Astrocyte (in vitro differentiated cells and primary cell): ENCODE results near the gene PPP2R3A. TPM values are rescaled to one million over a fixed set of nuclear protein-coding genes. Genes with fewer than 3 reads are reported as not detected.

Source experiments
- DNase-seq: peaks from one replicate; pipeline ENCODE4 v3.0.0-alpha.2; 2010; ENCODE audit warnings: low read depth
- FAIRE-seq: peaks from 2 replicates; lab custom pipeline; 2011; peaks lifted over from hg19 to GRCh38; lab: Jason Lieb, UNC
- H2AFZ ChIP-seq: 2 replicates; pipeline ENCODE4 v1.6.0; 2012; ENCODE audit warnings: low read depth, low read length, inconsistent platforms
- H3K27ac ChIP-seq: 2 replicates; pipeline ENCODE4 v1.5.1; 2011; ENCODE audit warnings: low read depth, low read length, inconsistent platforms
- H3K27me3 ChIP-seq: 2 replicates; pipeline ENCODE4 v1.6.0; 2011; ENCODE audit warnings: low read length, inconsistent platforms; ENCODE audit not compliant: insufficient read depth
- H3K36me3 ChIP-seq: 2 replicates; pipeline ENCODE4 v1.5.1; 2011; ENCODE audit warnings: low read length, inconsistent platforms; ENCODE audit not compliant: insufficient read depth
- H3K4me1 ChIP-seq: 2 replicates; pipeline ENCODE4 v1.5.1; 2011; ENCODE audit warnings: low read length, inconsistent platforms; ENCODE audit not compliant: insufficient read depth
- H3K4me2 ChIP-seq: 2 replicates; pipeline ENCODE4 v1.6.0; 2012; ENCODE audit warnings: low read length, inconsistent platforms
- H3K4me3 ChIP-seq: 2 replicates; pipeline ENCODE4 v1.5.1; 2011; ENCODE audit warnings: low read depth, mild to moderate bottlenecking, low read length, inconsistent platforms; ENCODE audit not compliant: insufficient read depth
- H3K79me2 ChIP-seq: 2 replicates; pipeline ENCODE4 v1.6.0; 2012; ENCODE audit warnings: mild to moderate bottlenecking, low read length, inconsistent platforms; ENCODE audit not compliant: insufficient read depth
- H3K9ac ChIP-seq: 2 replicates; pipeline ENCODE4 v1.6.0; 2012; ENCODE audit warnings: mild to moderate bottlenecking, low read length, inconsistent platforms
- H3K9me3 ChIP-seq: 2 replicates; pipeline ENCODE4 v1.5.1; 2012; ENCODE audit warnings: low read depth, mild to moderate bottlenecking, low read length, inconsistent platforms; ENCODE audit not compliant: insufficient read depth
- H4K20me1 ChIP-seq: 2 replicates; pipeline ENCODE4 v1.6.0; 2012; ENCODE audit warnings: low read length, inconsistent platforms; ENCODE audit not compliant: insufficient read depth
- H3K27ac Mint-ChIP-seq: one replicate; pipeline ENCODE4 v1.8.0; 2021; ENCODE audit warnings: mild to moderate bottlenecking, mixed read lengths; ENCODE audit not compliant: unreplicated experiment
- H3K27me3 Mint-ChIP-seq: one replicate; pipeline ENCODE4 v1.8.0; 2021; ENCODE audit warnings: low read depth, mixed read lengths; ENCODE audit not compliant: unreplicated experiment
- H3K36me3 Mint-ChIP-seq: one replicate; pipeline ENCODE4 v1.8.0; 2021; ENCODE audit warnings: low read depth, mixed read lengths; ENCODE audit not compliant: unreplicated experiment
- H3K4me1 Mint-ChIP-seq: one replicate; pipeline ENCODE4 v1.8.0; 2021; ENCODE audit warnings: low read depth, mixed read lengths; ENCODE audit not compliant: unreplicated experiment
- H3K4me3 Mint-ChIP-seq: one replicate; pipeline ENCODE4 v1.8.0; 2021; ENCODE audit warnings: mild to moderate bottlenecking, moderate library complexity, mixed read lengths; ENCODE audit not compliant: unreplicated experiment
- H3K9me3 Mint-ChIP-seq: one replicate; pipeline ENCODE4 v1.8.0; 2021; ENCODE audit warnings: mild to moderate bottlenecking, mixed read lengths; ENCODE audit not compliant: unreplicated experiment
- CTCF ChIP-seq: IDR thresholded peaks from 2 replicates; pipeline ENCODE4 v1.5.1; 2011; ENCODE audit warnings: low read depth, mild to moderate bottlenecking, inconsistent platforms, low read length, moderate library complexity; ENCODE audit not compliant: insufficient read depth
- EZH2 ChIP-seq: IDR thresholded peaks from 2 replicates; pipeline ENCODE4 v1.6.1; 2012; ENCODE audit warnings: mild to moderate bottlenecking, low read length, inconsistent platforms; ENCODE audit not compliant: insufficient read depth
- total RNA-seq: library from RNA; stranded (reverse); gene quantifications from 2 replicates; pipeline ENCODE4 v1.2.1, GENCODE V29; 2021

Gene PPP2R3A
- total RNA-seq, 1 donor from 2014 or later = 18.7 TPM

GRCh38 chr3:135997554-135998320, 32.2 kb downstream of the PPP2R3A start:
- Histone ChIP-seq H3K27ac (no peak overlapping the region), H3K79me2 (peaks cover 82% of the 10 kb centered on the region), H3K4me3 (no peak overlapping the region), H3K4me1 (peaks cover 5% of the 10 kb centered on the region), H3K27me3 (no peaks in the 10 kb centered on the region), H3K36me3 (no peaks in the 10 kb centered on the region), H3K4me2 (no peak overlapping the region), H3K9me3 (no peaks in the 10 kb centered on the region), H2AFZ (no peak overlapping the region), H4K20me1 (peaks cover 10% of the 10 kb centered on the region), H3K9ac (no peak overlapping the region)
- DNase-seq (no peak), FAIRE-seq (no peak)
- Mint-ChIP-seq H3K4me3 (no peak overlapping the region), H3K9me3 (no peaks in the 10 kb centered on the region), H3K27ac (no peak overlapping the region), H3K27me3 (no peaks in the 10 kb centered on the region), H3K4me1 (peaks cover 8% of the 10 kb centered on the region), H3K36me3 (peaks cover 7% of the 10 kb centered on the region)
- TF ChIP-seq CTCF = no peak
- TF ChIP-seq EZH2 = no peak

- Mint-ChIP-seq H3K27me3 (no peaks in the 10 kb centered on the region), H3K9me3 (no peaks in the 10 kb centered on the region), H3K4me1 (peaks cover 2% of the 10 kb centered on the region), H3K27ac (no peak overlapping the region), H3K36me3 (peaks cover 13% of the 10 kb centered on the region), H3K4me3 (no peak overlapping the region)
- DNase-seq (no peak), FAIRE-seq (no peak)
- H3K27me3 ChIP-seq = no peaks in the 10 kb centered on the region
- peaks cover 19% of the 10 kb centered on the region for H4K20me1 ChIP-seq
- H3K27ac ChIP-seq = no peak overlapping the region
- H3K4me1 ChIP-seq = no peaks in the 10 kb centered on the region
- H3K4me3 ChIP-seq = no peak overlapping the region
- H3K9ac ChIP-seq = no peak overlapping the region
- no peak overlapping the region for H3K4me2 ChIP-seq
- TF ChIP-seq CTCF = no peak
- no peak for TF ChIP-seq EZH2
- H2AFZ ChIP-seq = no peak overlapping the region
- H3K79me2 ChIP-seq = peaks cover 16% of the 10 kb centered on the region
- no peaks in the 10 kb centered on the region for H3K9me3 ChIP-seq
- no peaks in the 10 kb centered on the region for H3K36me3 ChIP-seq
These were observed 42.7 kb downstream of the PPP2R3A start for GRCh38 chr3:136008221-136008620.
